HepG2 (cell line): ENCODE results near the gene SLC13A3. TPM values are rescaled to one million over a fixed set of nuclear protein-coding genes. Genes with fewer than 3 reads are reported as not detected.
A peak's percentile ranks its signal among the peaks of the same experiment; 100 is the strongest.

Experiments
- ATF7 ChIP-seq, 2 experiments: fragments of 450-650 bp in 1 of 2; sonication (generic) in 1 of 2; formaldehyde crosslinking in 1 of 2; IDR thresholded peaks; 2 replicates each; pipeline versions ENCODE4 v1.4.0 to v1.6.1; 2016 to 2020; ENCODE audit warnings: antibody characterized with exemption in 1 of 2, mild to moderate bottlenecking in 1 of 2, missing genetic modification reagents in 1 of 2
- GTF3A ChIP-seq: sonication (generic); formaldehyde crosslinking; conservative IDR thresholded peaks from 2 replicates; pipeline ENCODE4 v1.4.0; 2020; ENCODE audit warnings: mild to moderate bottlenecking, missing genetic modification reagents
- HNF4G ChIP-seq, 2 experiments: sonication (generic) in 1 of 2; formaldehyde crosslinking in 1 of 2; IDR thresholded peaks; 2 replicates each; pipeline versions ENCODE4 v1.4.0 to v1.6.1; 2011 to 2020; ENCODE audit warnings: borderline replicate concordance in 2 of 2, low read depth in 2 of 2, mild to moderate bottlenecking in 2 of 2, low read length in 1 of 2, missing genetic modification reagents in 1 of 2, moderate library complexity in 1 of 2
- IRX3 ChIP-seq: sonication (generic); formaldehyde crosslinking; IDR thresholded peaks from 2 replicates; pipeline ENCODE4 v1.8.1; 2023; ENCODE audit warnings: mild to moderate bottlenecking, low read depth, missing genetic modification reagents, borderline replicate concordance
- MTF1 ChIP-seq: sonication (generic); formaldehyde crosslinking; IDR thresholded peaks from 2 replicates; pipeline ENCODE4 v1.5.0; 2020; ENCODE audit warnings: missing genetic modification reagents
- NR2F6 ChIP-seq, 2 experiments: IDR thresholded peaks; 2 replicates each; pipeline ENCODE4 v1.6.1; 2016; ENCODE audit warnings: antibody characterized with exemption in 1 of 2, mild to moderate bottlenecking in 1 of 2
- RBM22 ChIP-seq: fragments of 200-400 bp; formaldehyde crosslinking; optimal IDR thresholded peaks from 2 replicates; pipeline ENCODE3; 2017; ENCODE audit warnings: mild to moderate bottlenecking, low read length, moderate library complexity
- RORA ChIP-seq: sonication (generic); formaldehyde crosslinking; IDR thresholded peaks from 2 replicates; pipeline ENCODE4 v1.5.0; 2020; ENCODE audit warnings: mild to moderate bottlenecking, missing genetic modification reagents, moderate library complexity
- SAFB2 ChIP-seq: sonication (generic); formaldehyde crosslinking; IDR thresholded peaks from 2 replicates; pipeline ENCODE4 v1.5.1; 2020; ENCODE audit warnings: missing genetic modification reagents, low read depth, mild to moderate bottlenecking, borderline replicate concordance
- SIX1 ChIP-seq: sonication (generic); formaldehyde crosslinking; IDR thresholded peaks from 2 replicates; pipeline ENCODE4 v1.4.0; 2020; ENCODE audit warnings: missing genetic modification reagents, borderline replicate concordance
- SPEN ChIP-seq: sonication (generic); formaldehyde crosslinking; IDR thresholded peaks from 2 replicates; pipeline ENCODE4 v1.5.1; 2020; ENCODE audit warnings: low read depth, mild to moderate bottlenecking, missing genetic modification reagents
- TIGD3 ChIP-seq: sonication (generic); formaldehyde crosslinking; IDR thresholded peaks from 2 replicates; pipeline ENCODE4 v1.5.1; 2020; ENCODE audit warnings: mild to moderate bottlenecking, missing genetic modification reagents, borderline replicate concordance
- UBTF ChIP-seq: sonication (generic); formaldehyde crosslinking; IDR thresholded peaks from 2 replicates; pipeline ENCODE4 v1.4.0; 2020; ENCODE audit warnings: mild to moderate bottlenecking, missing genetic modification reagents
- ZBTB49 ChIP-seq: sonication (generic); formaldehyde crosslinking; IDR thresholded peaks from 2 replicates; pipeline ENCODE4 v1.4.0; 2020; ENCODE audit warnings: missing genetic modification reagents, borderline replicate concordance
- ZFP36L2 ChIP-seq: sonication (generic); formaldehyde crosslinking; IDR thresholded peaks from 2 replicates; pipeline ENCODE4 v1.4.0; 2020; ENCODE audit warnings: missing genetic modification reagents
- ZNF441 ChIP-seq: sonication (generic); formaldehyde crosslinking; IDR thresholded peaks from 2 replicates; pipeline ENCODE4 v1.7.0; 2021; ENCODE audit warnings: missing genetic modification reagents, borderline replicate concordance
- ZNF567 ChIP-seq: sonication (generic); formaldehyde crosslinking; IDR thresholded peaks from 2 replicates; pipeline ENCODE4 v1.8.1; 2023; ENCODE audit warnings: mild to moderate bottlenecking, missing genetic modification reagents, borderline replicate concordance
- ZNF652 ChIP-seq: IDR thresholded peaks from 2 replicates; pipeline ENCODE4 v1.6.1; 2016; ENCODE audit warnings: low read depth, borderline replicate concordance
- polyA plus RNA-seq, 8 experiments: library from polyadenylated mRNA; depleted of rRNA in 3 of 8; stranded (reverse) in 7 of 8; unstranded in 1 of 8; fragments of >200 nt; fragmentation: Illumina TruSeq in 4 of 8; extraction: Trizol in 4 of 8; gene quantifications; 2 replicates each; pipeline versions ENCODE4 v1.2.1 to v1.2.3, GENCODE V29; 2011 to 2016; ENCODE audit warnings: low read depth in 4 of 8, missing spikeins in 1 of 8, mixed read lengths in 1 of 8; ENCODE audit not compliant: insufficient read depth in 1 of 8
- total RNA-seq, 5 experiments: library from RNA; depleted of rRNA; stranded (reverse); fragments of >200 nt; fragmentation: Illumina TruSeq; extraction: Trizol; gene quantifications; 2 replicates each; pipeline ENCODE4 v1.2.3, GENCODE V29; 2016; ENCODE audit warnings: low read depth in 1 of 5
- TF ChIP-seq, protein P1 (sequence below): sonication (generic); formaldehyde crosslinking; IDR thresholded peaks from 2 replicates; pipeline ENCODE4 v1.4.0; 2020; ENCODE audit warnings: missing genetic modification reagents, mild to moderate bottlenecking, borderline replicate concordance

SLC13A3 gene
- total and polyA plus RNA-seq, 2 of the 13 experiments (the other 11 are each of a cell fraction or from before 2014, with no cell fraction given) = 66.5 to 76.0 TPM

- TF ChIP-seq, protein P1, sequence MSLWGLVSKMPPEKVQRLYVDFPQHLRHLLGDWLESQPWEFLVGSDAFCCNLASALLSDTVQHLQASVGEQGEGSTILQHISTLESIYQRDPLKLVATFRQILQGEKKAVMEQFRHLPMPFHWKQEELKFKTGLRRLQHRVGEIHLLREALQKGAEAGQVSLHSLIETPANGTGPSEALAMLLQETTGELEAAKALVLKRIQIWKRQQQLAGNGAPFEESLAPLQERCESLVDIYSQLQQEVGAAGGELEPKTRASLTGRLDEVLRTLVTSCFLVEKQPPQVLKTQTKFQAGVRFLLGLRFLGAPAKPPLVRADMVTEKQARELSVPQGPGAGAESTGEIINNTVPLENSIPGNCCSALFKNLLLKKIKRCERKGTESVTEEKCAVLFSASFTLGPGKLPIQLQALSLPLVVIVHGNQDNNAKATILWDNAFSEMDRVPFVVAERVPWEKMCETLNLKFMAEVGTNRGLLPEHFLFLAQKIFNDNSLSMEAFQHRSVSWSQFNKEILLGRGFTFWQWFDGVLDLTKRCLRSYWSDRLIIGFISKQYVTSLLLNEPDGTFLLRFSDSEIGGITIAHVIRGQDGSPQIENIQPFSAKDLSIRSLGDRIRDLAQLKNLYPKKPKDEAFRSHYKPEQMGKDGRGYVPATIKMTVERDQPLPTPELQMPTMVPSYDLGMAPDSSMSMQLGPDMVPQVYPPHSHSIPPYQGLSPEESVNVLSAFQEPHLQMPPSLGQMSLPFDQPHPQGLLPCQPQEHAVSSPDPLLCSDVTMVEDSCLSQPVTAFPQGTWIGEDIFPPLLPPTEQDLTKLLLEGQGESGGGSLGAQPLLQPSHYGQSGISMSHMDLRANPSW (CRISPR knock-in tag) = no peak
- TF ChIP-seq RORA (no peak), SPEN (CRISPR knock-in tag) (no peak), ATF7 (IDR thresholded peaks at IDR 0.05) (no peak), ATF7 (CRISPR knock-in tag; IDR thresholded peaks at IDR 0.05) (no peak; the same call in 1 of the 2 replicates), GTF3A (no peak), RBM22 (no peak), MTF1 (no peak), NR2F6 (IDR thresholded peaks at IDR 0.05) (peak; percentile 81), NR2F6 (CRISPR knock-in tag; IDR thresholded peaks at IDR 0.05) (peak; percentile 89), ZBTB49 (CRISPR knock-in tag) (no peak), IRX3 (CRISPR knock-in tag) (no peak), ZNF441 (no peak; the same call in 1 of the 2 replicates), SIX1 (CRISPR knock-in tag) (no peak), ZNF567 (CRISPR knock-in tag) (no peak; the same call in 1 of the 2 replicates), ZFP36L2 (CRISPR knock-in tag) (no peak), ZNF652 (CRISPR knock-in tag) (no peak), TIGD3 (CRISPR knock-in tag) (no peak), HNF4G (IDR thresholded peaks at IDR 0.05; ENCODE audit: borderline replicate concordance, low read depth, low read length) (peak; percentile 87), HNF4G (CRISPR knock-in tag; IDR thresholded peaks at IDR 0.05; ENCODE audit: borderline replicate concordance, low read depth) (no peak; the same call in 1 of the 2 replicates), UBTF (CRISPR knock-in tag) (no peak; the same call in 1 of the 2 replicates), SAFB2 (CRISPR knock-in tag) (no peak)
Observed at GRCh38 chr20:46631212-46631869, 19.9 kb downstream of the SLC13A3 start (continued).
